HG03354 (cell line): ENCODE measurements around the gene MYL12B.
A peak's percentile ranks its signal among the peaks of the same experiment; 100 is the strongest.
"Not testable (repeated sequence)": the region's sequence is repeated elsewhere in the genome, so short reads cannot be mapped to it uniquely, and the experiment has no call there.

Source experiments
- ATAC-seq: cut with Tn5 transposase; IDR thresholded peaks from one replicate; pipeline ENCODE4 v1.9.1; 2021; ENCODE audit warnings: mild to moderate bottlenecking; ENCODE audit not compliant: unreplicated experiment, poor library complexity, severe bottlenecking

Gene MYL12B

DNA sequence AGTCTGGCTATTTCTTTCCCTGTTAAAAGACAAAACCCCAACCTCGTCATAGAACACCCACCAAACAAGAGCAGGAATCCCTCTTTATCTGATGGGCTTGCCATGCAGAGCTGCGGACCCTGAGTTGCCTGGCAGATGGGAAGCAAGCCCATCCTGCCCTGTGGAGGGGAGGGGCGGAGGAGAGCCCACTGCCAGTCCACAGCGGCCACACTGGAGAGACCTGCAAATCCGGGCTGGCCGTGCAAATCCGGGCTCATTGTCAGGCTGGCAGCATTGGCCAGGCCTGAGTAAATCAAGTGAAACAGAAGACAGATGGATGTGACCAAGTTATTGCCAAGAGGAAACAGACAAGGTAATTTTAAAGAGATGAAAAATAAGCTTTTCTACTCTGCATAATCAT lies 22.0 kb downstream of the MYL12B start:
- no peak for ATAC-seq

DNA sequence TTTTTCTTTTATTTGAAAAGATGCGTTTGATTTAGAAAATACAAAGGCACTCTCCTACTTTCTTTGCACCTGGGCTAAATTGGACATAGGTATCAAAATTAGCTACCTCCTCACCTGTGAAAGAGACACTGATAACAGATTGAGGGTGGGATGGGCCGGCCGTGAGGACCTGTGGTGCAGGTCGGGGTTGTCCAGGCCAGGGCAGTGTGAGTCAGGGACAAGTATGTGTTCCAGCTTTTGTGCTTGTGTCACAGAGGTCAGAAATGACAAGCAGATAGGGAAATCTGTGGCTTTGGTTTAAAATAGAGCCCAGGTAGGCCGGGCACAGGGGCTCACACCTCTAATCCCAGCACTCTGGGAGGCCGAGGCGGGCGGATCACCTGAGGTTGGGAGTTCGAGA lies 22.6 kb downstream of the MYL12B start:
- no peak for ATAC-seq

DNA sequence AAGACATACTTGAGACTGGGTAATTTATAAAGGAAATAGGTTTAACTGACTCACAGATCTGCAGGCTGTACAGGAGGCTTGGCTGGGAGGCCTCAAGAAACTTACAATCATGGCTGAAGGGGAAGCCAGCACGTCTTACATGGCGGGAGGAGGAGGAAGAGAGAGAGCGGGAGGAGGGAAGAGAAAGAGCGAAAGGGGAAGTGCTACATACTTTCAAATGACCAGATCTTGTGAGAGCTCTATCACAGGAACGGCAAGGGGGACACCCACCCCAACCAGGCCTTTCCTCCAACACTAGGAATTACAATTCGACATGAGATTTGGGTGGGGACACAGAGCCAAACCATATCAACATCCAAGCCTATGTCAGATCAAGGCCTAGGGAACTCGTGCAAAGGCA lies 24.2 kb downstream of the MYL12B start:
- ATAC-seq: no peak

DNA sequence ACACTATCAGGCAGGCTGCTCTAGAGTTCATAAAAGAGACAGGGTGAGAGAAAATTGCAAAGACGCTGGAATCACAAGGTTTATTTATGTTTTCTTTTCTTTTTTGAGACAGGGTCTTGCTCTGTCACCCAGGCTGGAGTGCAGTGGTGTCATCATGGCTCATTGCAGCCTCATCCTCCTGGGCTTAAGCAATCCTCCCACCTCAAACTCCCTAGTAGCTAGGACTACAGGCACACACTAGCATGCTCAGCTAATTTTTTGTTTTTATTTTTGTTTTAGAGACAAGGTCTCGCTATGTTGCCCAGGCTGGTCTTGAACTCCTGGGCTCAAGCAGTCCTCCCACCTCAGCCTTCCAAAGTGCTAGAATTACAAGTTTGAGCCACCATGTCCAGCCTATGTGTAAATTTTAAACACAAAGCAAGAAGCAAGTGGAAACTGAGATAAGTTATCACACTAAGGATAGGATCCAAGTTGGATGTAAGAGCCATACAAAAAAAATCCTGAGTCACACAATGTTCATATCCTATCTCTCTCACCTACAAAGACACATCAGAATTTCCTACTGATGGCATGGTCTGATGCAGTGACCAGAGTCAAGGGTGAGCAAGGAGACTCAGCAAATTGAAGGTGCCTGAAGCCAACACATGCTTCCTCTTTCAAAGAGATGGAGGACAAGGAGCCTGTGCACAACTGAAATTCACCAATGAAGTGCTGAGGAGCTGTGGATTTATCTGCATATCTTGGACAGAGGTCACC lies 31.4 kb downstream of the MYL12B start:
- ATAC-seq: no peak

DNA sequence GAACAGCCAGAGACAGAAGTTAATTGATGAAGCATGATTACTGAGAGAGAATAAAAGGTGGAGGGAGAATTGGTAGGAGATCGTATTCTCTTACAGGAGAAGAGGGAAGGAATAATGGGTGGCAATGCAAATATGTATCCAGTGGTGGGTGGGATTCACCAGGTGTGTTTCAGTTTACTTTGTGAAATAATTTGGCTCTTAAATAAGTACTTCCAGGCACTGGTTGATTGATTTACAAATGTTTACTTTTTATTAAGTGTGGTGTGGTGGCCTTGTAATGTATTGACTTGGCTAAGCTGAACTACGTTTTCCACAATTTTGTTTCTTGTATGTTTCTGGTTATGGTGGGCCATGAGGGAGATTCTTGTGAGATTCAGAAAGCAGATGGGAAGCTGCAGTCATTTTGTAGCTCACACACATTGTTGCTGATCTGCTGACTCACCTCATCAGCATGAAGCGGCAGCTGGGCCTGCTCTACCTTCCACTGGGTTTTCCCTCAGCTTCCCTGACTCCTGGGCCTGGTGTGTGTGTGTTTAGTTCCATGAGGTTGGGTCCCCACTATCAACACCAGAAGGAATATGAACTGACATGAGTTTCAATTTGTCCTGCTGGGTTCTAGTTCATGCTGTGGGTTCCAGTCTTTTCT lies 32.6 kb downstream of the MYL12B start:
- ATAC-seq: no peak

DNA sequence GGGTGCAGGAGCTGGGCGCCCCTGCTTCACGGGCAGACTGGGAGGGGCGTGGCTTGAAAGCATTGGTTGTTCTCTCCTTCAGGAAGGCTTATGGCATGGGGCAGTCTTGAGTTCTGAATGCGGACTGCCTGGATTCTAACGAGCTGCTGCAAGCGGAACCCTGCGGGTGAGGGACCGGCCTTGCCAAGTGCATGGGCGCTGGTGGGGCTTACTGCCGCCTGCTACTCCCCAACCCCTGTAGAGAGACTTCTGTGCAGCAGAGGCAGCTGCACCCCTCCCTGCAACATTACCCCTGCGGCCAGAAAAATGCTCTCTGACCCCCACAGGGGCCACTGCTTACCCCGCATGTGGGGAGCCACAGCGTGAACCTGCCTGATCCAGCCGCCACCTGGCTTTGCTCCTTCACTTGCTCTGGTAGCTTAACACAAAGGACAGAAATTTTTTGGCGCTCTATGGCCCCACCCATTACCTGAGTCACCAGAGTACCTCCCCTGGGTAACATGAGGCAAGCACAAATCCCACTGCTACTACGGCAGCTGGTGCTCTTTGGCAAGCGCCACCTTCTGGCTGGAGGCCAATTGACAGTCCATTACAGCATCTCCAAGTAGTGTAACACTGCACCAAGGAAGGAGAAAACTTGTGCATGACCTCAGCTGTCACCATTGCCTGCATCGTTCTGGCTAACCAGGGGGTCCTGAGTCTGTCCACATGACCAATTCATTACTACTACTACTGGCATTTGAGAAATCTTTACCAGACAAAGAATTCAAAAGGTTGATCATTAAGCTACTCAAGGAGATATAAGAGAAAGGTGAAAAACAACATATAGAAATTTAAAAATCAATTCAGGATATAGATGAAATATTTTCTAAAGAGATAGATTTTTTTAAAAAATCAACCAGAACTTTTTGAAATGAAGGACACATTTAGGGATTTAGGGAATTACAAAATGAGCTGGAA lies 35.4 kb downstream of the MYL12B start:
- peak; percentile 99 for ATAC-seq

DNA sequence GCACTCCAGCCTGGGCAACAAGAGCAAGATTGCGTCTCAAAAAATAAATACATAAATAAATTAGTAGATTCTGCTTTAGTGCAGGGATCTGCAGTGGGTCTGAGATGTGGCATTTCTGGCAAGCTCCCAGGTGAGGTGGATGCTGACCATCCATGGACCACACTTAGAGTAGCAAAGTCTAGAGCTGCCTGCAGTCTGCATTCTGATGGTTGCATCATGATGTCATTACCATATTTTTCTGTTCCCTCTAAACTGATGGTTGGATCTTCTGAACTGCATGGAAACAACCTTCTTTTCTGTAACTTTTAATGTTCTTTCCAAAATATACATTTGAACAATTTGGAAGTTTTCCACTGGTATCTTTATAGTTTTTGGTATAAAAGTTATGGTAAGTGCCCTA lies 42.9 kb downstream of the MYL12B start:
- ATAC-seq: no peak

DNA sequence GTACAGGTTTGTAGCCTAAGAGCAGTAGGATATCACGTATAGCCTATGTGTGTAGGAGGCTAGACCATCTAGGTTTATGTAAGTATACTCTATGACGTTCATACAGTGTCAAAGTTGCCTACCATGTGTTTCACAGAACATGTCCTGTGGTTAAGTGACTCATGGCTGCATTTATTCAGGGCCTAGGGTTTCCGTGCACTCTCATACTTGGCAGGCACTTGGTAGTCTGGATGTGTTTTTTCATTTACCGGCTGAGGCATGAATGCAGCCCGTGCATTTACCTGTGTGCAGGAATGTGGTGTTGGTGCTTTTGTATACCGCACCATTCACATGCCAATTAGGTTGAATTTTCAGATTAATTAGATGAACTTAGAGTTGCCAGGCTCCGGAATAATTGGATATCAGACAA lies 43.4 kb downstream of the MYL12B start:
- ATAC-seq: peak; percentile 47

DNA sequence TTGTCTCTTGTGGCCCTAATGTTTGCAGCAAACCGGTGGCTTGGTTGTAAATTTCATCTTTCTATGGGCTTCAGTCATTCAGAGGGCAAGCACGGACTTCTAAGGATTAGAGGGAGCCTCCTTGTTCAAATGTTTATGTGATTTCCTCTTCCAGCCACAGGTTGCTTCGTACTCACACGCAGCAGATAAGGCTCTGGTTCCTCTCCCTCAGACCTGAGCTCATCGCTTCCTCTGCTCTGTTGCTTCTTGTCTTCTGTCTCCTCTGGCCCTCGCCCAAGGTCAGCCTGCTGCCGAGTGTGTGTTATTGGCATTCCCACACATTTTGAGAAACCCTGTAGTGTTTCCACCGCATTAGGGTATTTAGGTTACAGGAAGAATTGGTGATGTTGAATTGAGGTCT lies 44.0 kb downstream of the MYL12B start:
- no peak for ATAC-seq

DNA sequence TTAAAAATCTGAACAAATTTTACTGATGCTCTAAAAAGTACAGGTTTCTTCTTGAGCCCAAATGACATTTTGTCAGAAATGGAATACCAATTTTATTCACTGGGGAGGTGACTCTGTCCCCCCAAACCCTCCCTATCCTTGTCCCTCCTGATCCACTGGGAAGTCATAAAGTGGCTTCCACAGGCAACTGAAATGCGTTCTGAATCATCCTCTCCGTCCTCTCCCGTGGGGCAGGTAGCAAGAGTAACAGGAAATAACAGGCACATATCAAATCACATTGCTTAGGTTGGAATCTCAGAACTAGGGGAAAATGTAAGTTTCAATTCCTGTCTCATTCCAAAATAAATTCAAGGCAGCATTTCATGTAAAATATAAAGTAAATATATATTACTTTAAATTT lies 44.5 kb downstream of the MYL12B start:
- ATAC-seq: no peak

DNA sequence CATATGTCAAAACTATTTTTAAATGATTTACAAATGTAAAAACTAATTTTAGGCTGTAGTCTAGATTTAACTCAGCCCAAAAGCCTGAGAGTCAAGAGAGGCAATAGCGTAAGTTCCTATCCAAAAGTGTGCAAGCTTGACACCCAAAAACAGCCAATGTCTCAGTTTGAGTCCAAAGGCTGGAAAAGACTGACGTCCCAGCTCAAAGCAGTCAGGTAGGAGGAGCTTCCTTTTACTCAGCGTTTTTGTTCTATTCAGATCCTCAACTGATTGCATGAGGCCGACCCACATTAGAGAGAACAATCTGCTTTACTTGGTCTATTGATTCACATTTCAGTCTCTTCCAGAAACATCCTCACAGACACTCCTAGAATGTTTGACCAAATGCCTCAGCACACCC lies 51.8 kb downstream of the MYL12B start:
- ATAC-seq: no peak

DNA sequence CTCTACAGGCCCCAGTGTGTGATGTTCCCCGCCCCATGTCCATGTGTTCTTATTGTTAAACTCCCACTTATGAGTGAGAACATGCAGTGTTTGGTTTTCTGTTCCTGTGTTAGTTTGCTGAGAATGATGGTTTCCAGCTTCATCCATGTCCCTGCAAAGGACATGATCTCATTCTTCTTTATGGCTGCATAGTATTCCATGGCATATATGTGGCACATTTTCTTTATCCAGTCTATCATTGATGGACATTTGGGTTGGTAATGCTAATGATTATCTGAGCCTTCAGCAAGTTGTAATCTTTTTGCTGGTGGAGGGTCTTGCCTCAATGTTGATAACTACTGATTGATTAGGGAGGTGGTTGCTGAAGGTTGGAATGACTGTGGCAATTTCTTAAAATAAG lies 53.4 kb downstream of the MYL12B start:
- ATAC-seq: not testable (repeated sequence)

DNA sequence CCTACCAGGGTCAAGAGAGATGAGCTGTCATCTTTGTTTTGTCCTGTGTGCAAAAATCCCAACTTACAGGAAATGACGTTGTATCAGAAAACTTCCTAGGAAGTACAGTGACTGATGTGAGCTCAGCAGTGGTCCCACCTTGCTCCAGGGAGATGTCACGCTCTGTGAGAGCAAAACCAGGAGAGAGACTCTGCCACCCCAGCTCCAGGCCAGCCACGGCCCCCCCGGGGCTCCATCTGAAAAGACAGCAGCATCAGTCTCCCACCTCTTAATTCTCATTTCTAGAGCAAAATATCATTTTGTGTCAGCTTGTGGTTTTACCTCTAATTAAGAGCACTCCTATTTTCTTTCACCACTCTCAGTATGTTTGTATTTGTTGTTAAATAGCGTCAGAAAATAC lies 57.5 kb downstream of the MYL12B start:
- ATAC-seq: no peak

DNA sequence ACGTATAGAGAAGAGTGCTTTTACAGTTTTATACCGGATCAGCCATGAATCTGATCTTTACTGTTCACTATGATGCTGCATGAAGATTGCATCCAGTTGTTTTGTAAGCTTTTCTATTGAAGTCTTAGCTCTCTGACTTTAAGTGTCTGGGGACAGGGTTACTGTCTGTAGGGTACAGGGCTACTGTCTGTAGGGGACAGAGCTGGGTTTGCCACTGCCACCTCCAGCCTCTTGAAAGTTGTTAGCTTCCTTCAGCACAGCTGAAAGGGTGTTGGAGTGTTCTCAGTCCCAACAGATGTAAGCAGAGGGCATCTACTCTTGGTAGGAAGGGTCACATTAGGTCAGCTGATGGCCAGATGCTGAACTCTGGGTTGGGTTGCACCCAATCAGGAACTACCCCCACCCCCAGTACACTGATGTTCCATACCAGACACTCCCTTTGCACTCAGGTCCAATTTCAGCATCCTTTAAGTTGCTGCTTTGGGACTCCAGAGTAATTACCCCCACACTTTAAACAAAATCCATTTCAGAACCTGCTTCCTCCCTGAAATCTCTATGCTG lies 58.0 kb downstream of the MYL12B start:
- ATAC-seq: no peak

DNA sequence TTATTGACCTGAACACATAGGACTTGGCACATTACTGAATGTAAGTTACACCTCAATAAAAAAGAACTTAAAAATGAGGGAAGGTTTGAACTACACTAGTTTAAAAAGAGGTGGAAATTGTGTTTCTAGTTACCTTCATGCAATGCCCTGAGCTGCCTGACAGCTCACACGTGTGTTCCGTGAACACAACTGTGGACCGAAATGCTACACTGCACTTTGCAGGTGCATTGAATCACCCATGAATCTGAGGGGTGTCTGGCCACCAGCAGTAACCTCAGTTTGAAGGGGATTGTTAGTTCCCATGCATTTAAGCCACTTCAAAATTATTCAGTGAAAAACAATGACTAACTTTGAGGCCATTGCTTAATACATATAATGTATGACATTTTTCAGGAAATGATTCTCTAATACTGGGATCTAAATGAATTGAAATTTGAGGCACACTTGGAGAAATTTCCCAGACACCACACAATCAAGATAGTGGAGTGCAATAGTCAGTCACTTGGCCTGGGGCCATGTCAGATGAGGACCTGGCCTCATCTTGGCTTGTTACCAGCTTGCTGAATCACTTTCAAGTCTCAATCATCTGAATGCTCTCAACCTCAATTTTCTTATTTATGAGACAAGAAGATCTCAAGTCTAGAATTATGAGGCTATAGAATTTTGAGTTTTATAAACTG lies 59.3 kb downstream of the MYL12B start:
- no peak for ATAC-seq

DNA sequence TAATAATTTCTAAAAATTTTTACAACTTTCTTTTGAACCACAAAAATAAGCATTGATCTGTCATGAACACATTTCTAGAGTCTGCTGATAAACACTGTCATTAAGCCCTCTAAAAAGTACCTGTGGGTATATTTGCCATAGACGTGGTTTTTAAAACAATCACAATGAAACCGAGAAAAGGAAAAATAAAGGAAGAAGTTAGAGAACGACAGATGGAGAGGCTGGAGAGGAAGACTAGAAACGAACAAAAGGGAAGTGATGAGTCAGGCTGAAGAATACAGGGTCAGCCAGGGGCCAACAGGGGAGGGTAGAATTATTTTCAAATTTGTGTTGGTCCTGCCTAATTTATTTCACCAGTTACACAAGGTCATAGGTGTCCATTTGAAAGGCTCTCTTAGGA lies 62.0 kb downstream of the MYL12B start:
- ATAC-seq: peak; percentile 47
